ENCODE data around the gene OR51I2. TPM values are rescaled to one million over a fixed set of nuclear protein-coding genes. Genes with fewer than 3 reads are reported as not detected.

The OR51I2 gene
- polyA plus RNA-seq, 1 experiment: not detected

- TF ChIP-seq CTCF (IDR thresholded peaks at IDR 0.05; ENCODE audit: low read depth, low read length): no peak
- ChIA-PET CTCF (interaction anchor here (1.0 kb wide), 1 partner anchor 13 kb away, joined by 3 read pairs; no protein-coding TSS in a partner anchor), POLR2A (no interaction called here)
- DNase-seq (ENCODE audit: low read depth, low spot score): no peak
- Histone ChIP-seq H3K27me3 (ENCODE audit: control insufficient read depth, insufficient read depth, low read length) (no peaks in the 10 kb centered on the region), H3K27ac (ENCODE audit: low read depth, low read length) (no peak overlapping the region), H3K9me3 (ENCODE audit: control insufficient read depth, insufficient read depth, low read length) (no peaks in the 10 kb centered on the region), H3K4me3 (ENCODE audit: low read depth, low read length) (no peak overlapping the region)
These were observed 39.8 kb downstream of the OR51I2 start for GRCh38 chr11:5488798-5489399.

- no peaks in the 10 kb centered on the region for H3K9me3 ChIP-seq (ENCODE audit: control insufficient read depth, insufficient read depth, low read length)
- TF ChIP-seq CTCF (IDR thresholded peaks at IDR 0.05; ENCODE audit: low read depth, low read length): no peak
- POLR2A ChIA-PET: no interaction called here
- CTCF ChIA-PET: interaction anchor here (1.0 kb wide), 1 partner anchor 14 kb away, joined by 3 read pairs; no protein-coding TSS in a partner anchor
- H3K27me3 ChIP-seq (ENCODE audit: control insufficient read depth, insufficient read depth, low read length): no peaks in the 10 kb centered on the region
- no peak overlapping the region for H3K27ac ChIP-seq (ENCODE audit: low read depth, low read length)
- DNase-seq (ENCODE audit: low read depth, low spot score): no peak
- no peak overlapping the region for H3K4me3 ChIP-seq (ENCODE audit: low read depth, low read length)
These were observed 40.6 kb downstream of the OR51I2 start for GRCh38 chr11:5489576-5490357.

- no peak for DNase-seq (ENCODE audit: low read depth, low spot score)
- CTCF ChIA-PET: no interaction called here
- Histone ChIP-seq H3K4me3 (ENCODE audit: low read depth, low read length) (no peak overlapping the region), H3K9me3 (ENCODE audit: control insufficient read depth, insufficient read depth, low read length) (no peaks in the 10 kb centered on the region), H3K27ac (ENCODE audit: low read depth, low read length) (no peak overlapping the region), H3K27me3 (ENCODE audit: control insufficient read depth, insufficient read depth, low read length) (no peaks in the 10 kb centered on the region)
- POLR2A ChIA-PET: no interaction called here
- no peak for TF ChIP-seq CTCF (IDR thresholded peaks at IDR 0.05; ENCODE audit: low read depth, low read length)
These were observed 50.5 kb downstream of the OR51I2 start for GRCh38 chr11:5499671-5500070.

- Histone ChIP-seq H3K4me3 (ENCODE audit: low read depth, low read length) (no peak overlapping the region), H3K27ac (ENCODE audit: low read depth, low read length) (no peak overlapping the region), H3K9me3 (ENCODE audit: control insufficient read depth, insufficient read depth, low read length) (no peaks in the 10 kb centered on the region), H3K27me3 (ENCODE audit: control insufficient read depth, insufficient read depth, low read length) (no peaks in the 10 kb centered on the region)
- ChIA-PET POLR2A (no interaction called here), CTCF (no interaction called here)
- DNase-seq (ENCODE audit: low read depth, low spot score): no peak
- TF ChIP-seq CTCF (IDR thresholded peaks at IDR 0.05; ENCODE audit: low read depth, low read length): no peak
These were observed 51.3 kb downstream of the OR51I2 start for GRCh38 chr11:5500393-5500801.

- ChIA-PET POLR2A (no interaction called here), CTCF (interaction anchor here (1.0 kb wide), 1 partner anchor 96 kb away, joined by 3 read pairs; no protein-coding TSS in a partner anchor)
- H3K27me3 ChIP-seq (ENCODE audit: control insufficient read depth, insufficient read depth, low read length): no peaks in the 10 kb centered on the region
- H3K9me3 ChIP-seq (ENCODE audit: control insufficient read depth, insufficient read depth, low read length): no peaks in the 10 kb centered on the region
- TF ChIP-seq CTCF (IDR thresholded peaks at IDR 0.05; ENCODE audit: low read depth, low read length): no peak
- H3K4me3 ChIP-seq (ENCODE audit: low read depth, low read length): no peak overlapping the region
- no peak overlapping the region for H3K27ac ChIP-seq (ENCODE audit: low read depth, low read length)
- DNase-seq (ENCODE audit: low read depth, low spot score): no peak
These were observed 55.3 kb downstream of the OR51I2 start for GRCh38 chr11:5504403-5504921.

All from AG04450 (cell line).